ENCODE measurements around the gene RPL21.
"Not testable (repeated sequence)": the region's sequence is repeated elsewhere in the genome, so short reads cannot be mapped to it uniquely, and the experiment has no call there.

Gene RPL21

DNA sequence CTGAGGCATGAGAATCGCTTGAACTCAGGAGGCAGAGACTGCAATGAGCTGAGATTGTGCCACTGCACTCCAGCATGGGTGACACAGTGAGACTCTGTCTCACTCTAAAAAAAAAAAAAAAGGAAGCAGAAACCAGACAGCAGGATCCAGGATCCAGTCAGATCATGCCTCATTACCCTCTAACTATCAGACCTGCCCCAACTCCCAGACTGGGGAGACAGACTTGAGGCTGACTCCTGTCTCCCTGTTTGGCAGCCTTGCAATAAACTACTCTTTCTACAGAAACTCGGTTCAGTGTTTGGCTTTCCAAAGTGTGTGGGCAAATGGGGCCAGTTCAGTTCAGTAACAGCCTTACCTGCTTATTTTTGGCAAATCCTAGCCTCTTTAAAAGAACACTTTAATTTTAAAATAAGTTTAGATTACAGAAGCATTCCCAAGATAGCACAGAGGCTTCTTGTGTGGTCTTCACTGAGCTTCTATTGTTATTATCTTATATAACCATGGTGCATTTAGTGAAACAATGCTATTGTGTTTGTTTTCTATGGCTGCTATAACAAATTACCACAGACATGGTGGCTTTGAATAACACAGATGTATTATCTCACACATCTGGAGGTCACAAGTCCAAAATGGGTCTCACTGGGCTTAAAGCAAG, 37.8 kb downstream of the RPL21 start:
- Histone ChIP-seq H3K4me1 (ENCODE audit: insufficient read depth, low read length) (no peaks in the 10 kb centered on the region), H3K9me3 (ENCODE audit: insufficient read depth, low read depth, low read length) (peaks cover 2% of the 10 kb centered on the region; the same call in 1 of the 2 replicates), H3K4me3 (ENCODE audit: low read length) (no peak overlapping the region), H3K27me3 (ENCODE audit: insufficient read depth, low read length) (no peaks in the 10 kb centered on the region), H3K9ac (ENCODE audit: low read depth, low read length) (no peak overlapping the region), H3K36me3 (ENCODE audit: insufficient read depth, low read length) (no peaks in the 10 kb centered on the region), H3K27ac (ENCODE audit: low read depth, low read length) (no peak overlapping the region)
- WGBS: 86% methylated on average over 2 of the region's 2 CpGs

DNA sequence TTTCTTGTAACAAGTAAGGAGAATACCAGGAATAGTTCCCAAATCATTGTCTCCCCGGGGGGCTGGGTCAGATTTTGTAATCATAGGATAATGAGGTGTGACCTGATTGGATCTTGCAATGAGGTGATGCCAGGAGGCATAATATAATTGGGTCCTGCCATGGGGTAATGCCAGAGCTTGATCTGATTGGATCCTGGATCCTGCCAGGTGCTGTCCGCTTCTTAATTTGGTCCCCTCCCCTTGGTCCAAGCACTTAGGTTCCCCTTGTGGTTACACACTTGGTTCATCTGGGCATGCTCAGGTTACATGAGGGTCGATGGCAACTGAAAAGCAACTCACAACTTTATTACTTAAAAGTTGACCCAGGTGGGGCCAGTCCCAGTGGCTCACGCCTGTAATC, 39.4 kb downstream of the RPL21 start:
- Histone ChIP-seq H3K9ac (ENCODE audit: low read depth, low read length) (no peak overlapping the region), H3K4me1 (ENCODE audit: insufficient read depth, low read length) (no peaks in the 10 kb centered on the region), H3K9me3 (ENCODE audit: insufficient read depth, low read depth, low read length) (peaks cover 2% of the 10 kb centered on the region; the same call in 1 of the 2 replicates), H3K4me3 (ENCODE audit: low read length) (no peak overlapping the region), H3K36me3 (ENCODE audit: insufficient read depth, low read length) (no peaks in the 10 kb centered on the region), H3K27me3 (ENCODE audit: insufficient read depth, low read length) (no peaks in the 10 kb centered on the region), H3K27ac (ENCODE audit: low read depth, low read length) (no peak overlapping the region)
- 92% methylated on average over 4 of the region's 4 CpGs for WGBS

DNA sequence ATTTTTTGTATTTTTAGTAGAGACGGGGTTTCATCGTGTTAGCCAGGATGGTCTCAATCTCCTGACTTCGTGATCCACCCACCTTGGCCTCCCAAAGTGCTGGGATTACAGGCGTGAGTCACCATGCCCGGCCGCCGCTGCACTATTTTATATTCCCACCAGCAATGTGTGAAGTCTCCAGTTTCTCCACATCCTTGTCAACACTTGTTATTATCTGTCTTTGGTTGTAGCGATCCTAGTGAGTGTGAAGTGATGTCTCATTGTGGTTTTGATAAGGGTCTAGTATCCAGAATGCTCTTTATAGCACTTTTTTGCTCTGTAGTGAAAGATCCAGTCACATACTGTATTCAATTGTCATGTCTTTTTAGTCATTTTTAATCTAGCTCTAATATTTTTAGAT, 40.6 kb downstream of the RPL21 start:
- WGBS: 98% methylated on average over 8 of the region's 8 CpGs
- H3K9me3 ChIP-seq (ENCODE audit: insufficient read depth, low read depth, low read length); H3K36me3 ChIP-seq (ENCODE audit: insufficient read depth, low read length); H3K4me3 ChIP-seq (ENCODE audit: low read length); H3K9ac ChIP-seq (ENCODE audit: low read depth, low read length); H3K27me3 ChIP-seq (ENCODE audit: insufficient read depth, low read length); H3K27ac ChIP-seq (ENCODE audit: low read depth, low read length); H3K4me1 ChIP-seq (ENCODE audit: insufficient read depth, low read length): not testable (repeated sequence)

DNA sequence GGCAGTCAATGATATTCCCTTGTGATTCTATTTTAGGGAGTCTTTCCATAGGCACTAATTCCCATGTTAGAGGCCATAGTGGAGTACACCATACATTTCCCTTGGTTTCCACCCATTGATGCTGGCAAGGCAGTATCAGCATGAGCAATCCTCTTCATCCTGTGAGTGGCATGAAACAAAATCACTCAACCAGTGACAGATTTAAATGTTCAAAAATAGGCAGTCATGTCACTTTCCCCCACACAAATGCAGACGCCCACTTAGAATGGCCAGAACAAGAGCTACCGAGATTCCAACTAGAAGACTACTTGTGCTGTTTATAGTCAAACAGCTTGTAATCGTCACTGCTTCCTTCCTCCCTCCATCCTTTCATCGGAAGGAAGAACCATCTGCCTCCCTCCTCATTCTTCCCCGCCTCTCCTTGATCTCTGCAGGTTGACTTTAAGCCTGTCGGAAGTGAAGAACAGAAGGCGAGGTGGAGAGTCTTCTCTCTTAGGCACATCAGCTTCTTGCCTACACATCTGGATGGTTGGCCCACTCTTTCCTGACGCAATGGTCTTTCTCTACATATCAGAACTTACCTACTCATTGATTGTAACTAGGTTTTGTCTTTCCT, 41.8 kb downstream of the RPL21 start:
- no peaks in the 10 kb centered on the region for H3K4me1 ChIP-seq (ENCODE audit: insufficient read depth, low read length)
- no peak overlapping the region for H3K4me3 ChIP-seq (ENCODE audit: low read length)
- 87% methylated on average over 8 of the region's 8 CpGs for WGBS
- peaks cover 2% of the 10 kb centered on the region; the same call in 1 of the 2 replicates for H3K9me3 ChIP-seq (ENCODE audit: insufficient read depth, low read depth, low read length)
- no peak overlapping the region for H3K9ac ChIP-seq (ENCODE audit: low read depth, low read length)
- no peak overlapping the region for H3K27ac ChIP-seq (ENCODE audit: low read depth, low read length)
- H3K36me3 ChIP-seq (ENCODE audit: insufficient read depth, low read length): no peaks in the 10 kb centered on the region
- H3K27me3 ChIP-seq (ENCODE audit: insufficient read depth, low read length): no peaks in the 10 kb centered on the region

DNA sequence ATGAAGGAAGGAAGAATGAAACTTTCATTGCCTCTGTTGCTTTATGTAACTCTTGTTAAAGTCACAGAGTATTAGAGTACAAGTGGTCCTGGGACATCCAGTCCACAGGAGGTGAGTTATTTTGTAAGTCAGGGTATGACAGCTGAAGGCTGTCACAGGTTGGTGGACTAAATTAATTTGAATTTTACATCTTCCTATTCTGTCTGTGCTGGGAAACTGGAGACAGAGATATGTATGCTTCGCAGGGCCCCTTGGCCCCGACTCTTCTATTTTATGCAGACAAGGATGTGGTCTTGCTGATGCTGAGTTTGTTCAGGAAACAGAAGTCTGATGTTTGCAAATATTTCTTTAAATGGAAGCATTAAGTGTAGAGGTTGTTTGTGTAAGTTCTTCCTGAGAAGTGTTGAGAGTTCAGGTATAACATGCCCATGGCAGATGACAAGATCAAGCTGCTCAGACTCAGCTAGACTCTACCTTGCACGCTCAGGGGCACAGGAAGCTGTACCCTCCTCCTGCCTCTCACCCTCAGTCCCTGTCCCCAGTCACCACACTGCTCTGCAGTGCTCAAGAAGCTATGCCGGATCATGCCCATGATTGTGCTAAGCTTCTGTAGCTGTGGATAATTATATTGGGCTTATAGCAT, 42.6 kb downstream of the RPL21 start:
- Histone ChIP-seq H3K9ac (ENCODE audit: low read depth, low read length) (no peak overlapping the region), H3K27me3 (ENCODE audit: insufficient read depth, low read length) (no peaks in the 10 kb centered on the region), H3K27ac (ENCODE audit: low read depth, low read length) (no peak overlapping the region), H3K4me1 (ENCODE audit: insufficient read depth, low read length) (no peaks in the 10 kb centered on the region), H3K36me3 (ENCODE audit: insufficient read depth, low read length) (no peaks in the 10 kb centered on the region), H3K4me3 (ENCODE audit: low read length) (no peak overlapping the region), H3K9me3 (ENCODE audit: insufficient read depth, low read depth, low read length) (peaks cover 2% of the 10 kb centered on the region; the same call in 1 of the 2 replicates)
- WGBS: 91% methylated on average over 4 of the region's 4 CpGs

DNA sequence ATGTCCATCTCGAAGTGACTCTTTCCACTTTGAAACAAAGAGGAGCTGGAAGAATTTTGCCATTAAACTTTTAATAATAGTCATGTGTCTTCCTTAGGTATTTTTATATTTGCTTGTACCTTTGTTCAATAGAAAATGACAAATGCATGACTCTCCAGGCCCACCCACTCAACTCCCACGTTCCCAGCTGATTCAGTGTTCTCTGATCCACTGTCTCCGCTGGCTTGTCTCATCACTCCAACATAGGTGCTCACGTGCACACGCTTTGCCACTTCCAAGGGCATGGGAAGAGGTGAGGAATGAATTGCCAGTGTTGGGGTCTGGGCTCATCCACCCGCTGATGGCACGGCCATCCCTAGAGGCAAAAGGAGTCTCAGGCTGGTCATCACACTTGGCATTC, 43.7 kb downstream of the RPL21 start:
- Histone ChIP-seq H3K36me3 (ENCODE audit: insufficient read depth, low read length) (no peaks in the 10 kb centered on the region), H3K27ac (ENCODE audit: low read depth, low read length) (no peak overlapping the region), H3K9ac (ENCODE audit: low read depth, low read length) (no peak overlapping the region), H3K9me3 (ENCODE audit: insufficient read depth, low read depth, low read length) (peaks cover 2% of the 10 kb centered on the region; the same call in 1 of the 2 replicates), H3K4me3 (ENCODE audit: low read length) (no peak overlapping the region), H3K4me1 (ENCODE audit: insufficient read depth, low read length) (no peaks in the 10 kb centered on the region), H3K27me3 (ENCODE audit: insufficient read depth, low read length) (no peaks in the 10 kb centered on the region)
- 89% methylated on average over 7 of the region's 7 CpGs for WGBS

DNA sequence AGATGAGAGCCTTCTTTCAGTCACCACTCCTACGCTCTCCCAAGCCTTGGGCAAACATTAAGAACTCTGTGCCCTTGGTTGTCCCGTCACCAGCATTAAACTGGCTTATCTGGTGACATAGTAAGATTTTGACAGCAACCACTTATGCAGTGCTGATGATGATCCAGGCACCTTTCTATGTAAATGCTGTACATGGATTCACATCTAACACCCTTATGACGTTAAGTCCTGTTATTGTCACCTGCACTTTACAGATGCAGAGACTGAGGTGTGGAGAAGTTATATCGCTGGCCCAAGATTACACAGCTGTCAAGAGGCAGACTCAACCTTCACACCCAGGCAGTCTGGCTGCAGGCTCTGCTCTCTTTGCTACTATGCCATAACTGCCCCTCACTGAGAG, 44.3 kb downstream of the RPL21 start:
- Histone ChIP-seq H3K4me1 (ENCODE audit: insufficient read depth, low read length) (no peaks in the 10 kb centered on the region), H3K27me3 (ENCODE audit: insufficient read depth, low read length) (no peaks in the 10 kb centered on the region), H3K9me3 (ENCODE audit: insufficient read depth, low read depth, low read length) (peaks cover 2% of the 10 kb centered on the region; the same call in 1 of the 2 replicates), H3K9ac (ENCODE audit: low read depth, low read length) (no peak overlapping the region), H3K27ac (ENCODE audit: low read depth, low read length) (no peak overlapping the region), H3K36me3 (ENCODE audit: insufficient read depth, low read length) (no peaks in the 10 kb centered on the region), H3K4me3 (ENCODE audit: low read length) (no peak overlapping the region)
- 94% methylated on average over 4 of the region's 4 CpGs for WGBS

DNA sequence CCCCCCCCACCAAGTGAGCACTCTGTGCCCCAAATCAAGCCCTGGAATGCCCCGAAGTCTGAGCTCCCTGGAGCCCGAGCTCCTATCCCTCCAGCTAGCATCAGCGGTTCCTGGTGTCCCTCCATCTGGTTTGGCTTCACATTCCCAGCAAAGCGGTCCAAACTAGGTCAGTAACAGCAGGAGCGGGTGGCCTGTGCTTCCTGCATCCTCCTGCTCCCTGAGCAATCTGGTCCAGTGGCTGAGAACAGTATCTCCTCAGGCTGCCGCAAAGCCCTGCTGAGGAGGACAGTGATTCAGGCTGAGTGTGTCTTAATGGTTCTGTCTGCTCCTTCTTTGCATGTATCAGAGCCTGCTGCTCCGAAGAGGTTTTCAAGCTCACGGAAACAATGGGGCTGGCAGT, 45.1 kb downstream of the RPL21 start:
- Histone ChIP-seq H3K4me1 (ENCODE audit: insufficient read depth, low read length) (no peaks in the 10 kb centered on the region), H3K4me3 (ENCODE audit: low read length) (no peak overlapping the region), H3K27me3 (ENCODE audit: insufficient read depth, low read length) (no peaks in the 10 kb centered on the region), H3K36me3 (ENCODE audit: insufficient read depth, low read length) (no peaks in the 10 kb centered on the region), H3K9me3 (ENCODE audit: insufficient read depth, low read depth, low read length) (0 out of 2 replicates have a peak, but pooled peaks cover under 1% of the 10 kb centered on the region), H3K9ac (ENCODE audit: low read depth, low read length) (no peak overlapping the region), H3K27ac (ENCODE audit: low read depth, low read length) (no peak overlapping the region)
- WGBS: 87% methylated on average over 8 of the region's 8 CpGs

DNA sequence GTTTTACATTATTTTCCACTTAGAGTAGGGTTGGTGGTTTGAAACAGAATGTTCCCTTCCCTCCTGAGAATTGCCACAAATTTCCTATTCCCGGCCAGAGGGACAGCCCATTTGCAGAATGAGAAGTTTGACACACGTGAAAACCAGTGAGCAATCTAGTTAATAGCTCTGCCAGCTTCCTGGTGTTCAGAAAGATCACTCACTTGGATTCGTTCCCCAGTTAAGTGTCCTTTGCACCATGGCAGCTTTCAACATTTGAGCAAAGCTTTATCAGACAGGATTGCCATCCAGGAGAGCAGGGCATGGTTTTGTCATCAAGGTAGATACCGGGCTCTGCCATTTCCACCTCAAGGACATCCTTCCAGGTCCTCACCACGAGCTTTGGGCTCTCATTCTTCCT, 47.5 kb downstream of the RPL21 start:
- H3K4me1 ChIP-seq (ENCODE audit: insufficient read depth, low read length): no peaks in the 10 kb centered on the region
- no peaks in the 10 kb centered on the region for H3K27me3 ChIP-seq (ENCODE audit: insufficient read depth, low read length)
- WGBS: 84% methylated on average over 5 of the region's 5 CpGs
- no peak overlapping the region for H3K27ac ChIP-seq (ENCODE audit: low read depth, low read length)
- no peaks in the 10 kb centered on the region for H3K36me3 ChIP-seq (ENCODE audit: insufficient read depth, low read length)
- no peak overlapping the region for H3K9ac ChIP-seq (ENCODE audit: low read depth, low read length)
- H3K4me3 ChIP-seq (ENCODE audit: low read length): no peak overlapping the region
- no peaks in the 10 kb centered on the region for H3K9me3 ChIP-seq (ENCODE audit: insufficient read depth, low read depth, low read length)

DNA sequence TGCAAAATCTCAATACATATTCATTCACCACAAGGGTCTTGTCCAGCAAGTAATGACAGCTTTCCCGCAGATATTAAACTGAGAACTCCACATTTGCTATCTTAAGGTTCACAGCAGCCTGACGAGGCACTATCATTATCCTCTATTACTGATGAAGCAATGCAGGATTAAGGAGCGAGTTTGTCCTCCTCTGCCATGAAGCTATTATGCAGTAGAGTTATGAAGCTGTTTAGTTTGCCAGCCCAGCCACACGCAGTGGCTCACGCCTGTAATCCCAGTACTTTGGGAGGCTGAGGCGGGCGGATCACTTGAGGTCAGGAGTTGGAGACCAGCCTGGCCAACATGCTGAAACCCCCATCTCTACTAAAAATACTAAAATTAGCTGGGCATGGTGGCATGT, 49.0 kb downstream of the RPL21 start:
- WGBS: 89% methylated on average over 7 of the region's 7 CpGs
- not testable (repeated sequence) for H3K9me3 ChIP-seq (ENCODE audit: insufficient read depth, low read depth, low read length); H3K27me3 ChIP-seq (ENCODE audit: insufficient read depth, low read length); H3K4me3 ChIP-seq (ENCODE audit: low read length); H3K4me1 ChIP-seq (ENCODE audit: insufficient read depth, low read length); H3K9ac ChIP-seq (ENCODE audit: low read depth, low read length); H3K36me3 ChIP-seq (ENCODE audit: insufficient read depth, low read length); H3K27ac ChIP-seq (ENCODE audit: low read depth, low read length)

DNA sequence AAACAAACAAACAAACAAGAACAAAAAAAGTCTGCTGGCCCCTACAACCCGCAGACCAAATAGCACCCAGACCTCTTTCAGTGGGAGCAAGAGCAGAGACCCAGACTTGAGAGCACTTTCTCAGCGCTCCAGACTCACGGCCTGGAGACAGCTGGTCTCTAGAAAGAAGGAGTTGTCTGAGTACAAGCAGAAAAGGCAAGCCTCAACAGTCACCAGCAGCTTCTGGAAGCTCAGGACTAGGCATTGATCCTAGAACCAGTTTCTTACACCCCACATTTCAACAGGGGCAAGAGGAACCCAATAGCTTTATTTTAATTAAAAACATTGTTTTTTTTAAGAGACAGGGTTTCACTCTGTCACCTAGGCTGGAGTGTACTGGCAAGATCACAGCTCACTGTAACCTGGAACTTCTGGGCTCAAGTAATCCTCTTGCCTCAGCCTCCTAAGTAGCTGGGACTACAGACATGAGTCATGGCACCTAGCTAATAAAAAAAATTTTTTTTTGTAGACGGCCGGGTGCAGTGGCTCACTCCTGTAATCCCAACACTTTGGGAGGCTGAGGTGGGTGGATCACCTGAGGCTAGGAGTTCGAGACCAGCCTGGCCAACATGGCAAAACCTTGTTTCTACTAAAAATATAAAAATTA, 49.7 kb downstream of the RPL21 start:
- Histone ChIP-seq H3K9ac (ENCODE audit: low read depth, low read length) (no peak overlapping the region), H3K36me3 (ENCODE audit: insufficient read depth, low read length) (no peaks in the 10 kb centered on the region), H3K9me3 (ENCODE audit: insufficient read depth, low read depth, low read length) (no peaks in the 10 kb centered on the region), H3K27ac (ENCODE audit: low read depth, low read length) (no peak overlapping the region), H3K4me3 (ENCODE audit: low read length) (no peak overlapping the region), H3K27me3 (ENCODE audit: insufficient read depth, low read length) (no peaks in the 10 kb centered on the region), H3K4me1 (ENCODE audit: insufficient read depth, low read length) (no peaks in the 10 kb centered on the region)
- 92% methylated on average over 6 of the region's 6 CpGs for WGBS
